WTC11 (cell line): ENCODE data around the gene ZNF710. TPM values are rescaled to one million over a fixed set of nuclear protein-coding genes. Genes with fewer than 3 reads are reported as not detected.

Source experiments
- ATAC-seq: fragments of 200-7000 bp; cut with Tn5 transposase; 2 replicates; pipeline ENCODE4 v1.10.0; 2021; ENCODE audit warnings: mild to moderate bottlenecking, moderate library complexity
- CTCF ChIA-PET: fragments of 300-600 bp; sonication (Branson Sonifier 250); formaldehyde crosslinking; loops from one replicate; lab custom pipeline; 2021; ENCODE audit warnings: antibody characterized with exemption; lab: Charles Lee
- POLR2A ChIA-PET: fragments of 350-600 bp; sonication (Branson Sonifier 250); formaldehyde crosslinking; loops from one replicate; lab custom pipeline; 2021; ENCODE audit warnings: antibody characterized with exemption; lab: Charles Lee
- DNase-seq: peaks from one replicate; pipeline ENCODE4 v3.0.0; 2021; ENCODE audit warnings: low spot score
- H3K27ac Mint-ChIP-seq: 2 replicates; pipeline ENCODE4 v1.8.0; 2021; ENCODE audit warnings: mixed read lengths
- H3K27me3 Mint-ChIP-seq: 2 replicates; pipeline ENCODE4 v1.8.0; 2021; ENCODE audit warnings: low read depth, mild to moderate bottlenecking, moderate library complexity, mixed read lengths
- H3K36me3 Mint-ChIP-seq: 2 replicates; pipeline ENCODE4 v1.8.0; 2021; ENCODE audit warnings: mixed read lengths
- H3K4me1 Mint-ChIP-seq: 2 replicates; pipeline ENCODE4 v1.8.0; 2022; ENCODE audit warnings: mixed read lengths
- H3K4me3 Mint-ChIP-seq: 2 replicates; pipeline ENCODE4 v1.8.0; 2021; ENCODE audit warnings: mild to moderate bottlenecking, moderate library complexity, mixed read lengths
- H3K9me3 Mint-ChIP-seq: 2 replicates; pipeline ENCODE4 v1.8.0; 2021; ENCODE audit warnings: mixed read lengths
- AFF4 ChIP-seq: sonication (generic); formaldehyde crosslinking; IDR thresholded peaks from 2 replicates; pipeline ENCODE4 v1.8.1; 2023; ENCODE audit warnings: mild to moderate bottlenecking, missing genetic modification reagents, borderline replicate concordance
- ATF1 ChIP-seq: sonication (generic); formaldehyde crosslinking; IDR thresholded peaks from 2 replicates; pipeline ENCODE4 v1.8.1; 2023; ENCODE audit warnings: mild to moderate bottlenecking, moderate library complexity, missing genetic modification reagents
- CBFB ChIP-seq: sonication (generic); formaldehyde crosslinking; IDR thresholded peaks from 2 replicates; pipeline ENCODE4 v1.8.1; 2022; ENCODE audit warnings: mild to moderate bottlenecking, low read depth, missing genetic modification reagents
- CREM ChIP-seq: sonication (generic); formaldehyde crosslinking; IDR thresholded peaks from 2 replicates; pipeline ENCODE4 v1.8.1; 2022; ENCODE audit warnings: mild to moderate bottlenecking, missing genetic modification reagents, moderate library complexity
- E2F1 ChIP-seq: sonication (generic); formaldehyde crosslinking; IDR thresholded peaks from 2 replicates; pipeline ENCODE4 v1.8.0; 2022; ENCODE audit warnings: mild to moderate bottlenecking, missing genetic modification reagents
- EMX1 ChIP-seq: fragments of 250-450 bp; sonication (Bioruptor Pico); IDR thresholded peaks from 2 replicates; pipeline ENCODE4 v1.8.0; 2021; ENCODE audit warnings: mild to moderate bottlenecking
- ERG ChIP-seq: fragments of 250-450 bp; sonication (Bioruptor Pico); IDR thresholded peaks from 2 replicates; pipeline ENCODE4 v1.8.0; 2021; ENCODE audit warnings: mild to moderate bottlenecking
- ETV6 ChIP-seq: sonication (generic); formaldehyde crosslinking; IDR thresholded peaks from 2 replicates; pipeline ENCODE4 v1.8.1; 2022; ENCODE audit warnings: mild to moderate bottlenecking, missing genetic modification reagents
- FOXP4 ChIP-seq: sonication (generic); formaldehyde crosslinking; IDR thresholded peaks from 2 replicates; pipeline ENCODE4 v1.8.0; 2022; ENCODE audit warnings: mild to moderate bottlenecking, missing genetic modification reagents
- GABPB1 ChIP-seq: sonication (generic); formaldehyde crosslinking; IDR thresholded peaks from 2 replicates; pipeline ENCODE4 v1.8.1; 2023; ENCODE audit warnings: mild to moderate bottlenecking, missing genetic modification reagents
- HMGA2 ChIP-seq: fragments of 250-450 bp; sonication (Bioruptor Pico); IDR thresholded peaks from 2 replicates; pipeline ENCODE4 v1.4.0; 2021; ENCODE audit warnings: mild to moderate bottlenecking, moderate library complexity
- IRF2 ChIP-seq: sonication (generic); formaldehyde crosslinking; IDR thresholded peaks from 2 replicates; pipeline ENCODE4 v1.8.0; 2022; ENCODE audit warnings: low read depth, missing genetic modification reagents, borderline replicate concordance
- KAT7 ChIP-seq: sonication (generic); formaldehyde crosslinking; IDR thresholded peaks from 2 replicates; pipeline ENCODE4 v1.8.1; 2023; ENCODE audit warnings: missing genetic modification reagents, mild to moderate bottlenecking, borderline replicate concordance
- NFATC4 ChIP-seq: fragments of 250-450 bp; sonication (Bioruptor Pico); IDR thresholded peaks from 2 replicates; pipeline ENCODE4 v1.9.0; 2021; ENCODE audit warnings: mild to moderate bottlenecking
- NR2C2 ChIP-seq: sonication (generic); formaldehyde crosslinking; IDR thresholded peaks from 2 replicates; pipeline ENCODE4 v1.8.0; 2022; ENCODE audit warnings: mild to moderate bottlenecking, missing genetic modification reagents
- PREB ChIP-seq: sonication (generic); formaldehyde crosslinking; IDR thresholded peaks from 2 replicates; pipeline ENCODE4 v1.8.1; 2022; ENCODE audit warnings: mild to moderate bottlenecking, missing genetic modification reagents, moderate library complexity, borderline replicate concordance
- PRRX2 ChIP-seq: fragments of 250-450 bp; sonication (Bioruptor Pico); IDR thresholded peaks from 2 replicates; pipeline ENCODE4 v1.8.0; 2021; ENCODE audit warnings: mild to moderate bottlenecking
- SMAD4 ChIP-seq: sonication (generic); formaldehyde crosslinking; IDR thresholded peaks from 2 replicates; pipeline ENCODE4 v1.8.0; 2022; ENCODE audit warnings: mild to moderate bottlenecking, missing genetic modification reagents
- ZNF121 ChIP-seq: sonication (generic); formaldehyde crosslinking; IDR thresholded peaks from 2 replicates; pipeline ENCODE4 v1.8.0; 2023; ENCODE audit warnings: missing genetic modification reagents
- ZNF263 ChIP-seq: sonication (generic); formaldehyde crosslinking; IDR thresholded peaks from 2 replicates; pipeline ENCODE4 v1.8.1; 2022; ENCODE audit warnings: low read depth, mild to moderate bottlenecking, moderate library complexity, missing genetic modification reagents
- ZNF317 ChIP-seq: sonication (generic); formaldehyde crosslinking; IDR thresholded peaks from 2 replicates; pipeline ENCODE4 v1.8.1; 2023; ENCODE audit warnings: low read depth, mild to moderate bottlenecking, moderate library complexity, missing genetic modification reagents, borderline replicate concordance
- ZNF423 ChIP-seq: fragments of 250-450 bp; sonication (Bioruptor Pico); IDR thresholded peaks from 2 replicates; pipeline ENCODE4 v2.1.2; 2022; ENCODE audit warnings: mild to moderate bottlenecking, moderate library complexity
- ZNF512 ChIP-seq: sonication (generic); formaldehyde crosslinking; IDR thresholded peaks from 2 replicates; pipeline ENCODE4 v1.8.1; 2022; ENCODE audit warnings: missing genetic modification reagents, borderline replicate concordance
- total RNA-seq: library from RNA; stranded (reverse); gene quantifications from 3 replicates; pipeline ENCODE4 v1.2.3, GENCODE V29; 2021
- TF ChIP-seq, protein P1 (sequence below): sonication (generic); formaldehyde crosslinking; IDR thresholded peaks from 2 replicates; pipeline ENCODE4 v1.8.1; 2022; ENCODE audit warnings: low read depth, missing genetic modification reagents, borderline replicate concordance

The ZNF710 gene
- total RNA-seq, 1 experiment from 2014 or later = 25.9 TPM

DNA sequence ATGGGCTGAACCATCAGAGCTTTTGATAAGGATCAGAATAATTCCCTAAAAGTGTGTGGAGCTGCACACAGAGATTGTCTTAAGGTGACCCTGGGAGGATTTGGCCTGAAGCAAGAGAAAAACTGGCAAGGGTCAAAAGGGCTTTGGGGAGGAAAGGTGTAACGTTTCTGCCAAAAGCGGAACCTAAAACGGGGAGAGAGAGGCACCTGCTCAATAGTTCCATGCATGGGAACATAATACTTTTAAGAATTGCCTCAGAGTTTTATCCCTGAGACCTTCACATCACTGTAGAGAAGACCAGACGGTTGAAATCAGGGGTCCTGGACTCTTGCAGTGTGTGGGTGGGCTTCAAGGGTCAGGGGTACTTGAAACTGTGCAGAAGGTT, 5.9 kb downstream of the ZNF710 start (continued):
- TF ChIP-seq, protein P1, sequence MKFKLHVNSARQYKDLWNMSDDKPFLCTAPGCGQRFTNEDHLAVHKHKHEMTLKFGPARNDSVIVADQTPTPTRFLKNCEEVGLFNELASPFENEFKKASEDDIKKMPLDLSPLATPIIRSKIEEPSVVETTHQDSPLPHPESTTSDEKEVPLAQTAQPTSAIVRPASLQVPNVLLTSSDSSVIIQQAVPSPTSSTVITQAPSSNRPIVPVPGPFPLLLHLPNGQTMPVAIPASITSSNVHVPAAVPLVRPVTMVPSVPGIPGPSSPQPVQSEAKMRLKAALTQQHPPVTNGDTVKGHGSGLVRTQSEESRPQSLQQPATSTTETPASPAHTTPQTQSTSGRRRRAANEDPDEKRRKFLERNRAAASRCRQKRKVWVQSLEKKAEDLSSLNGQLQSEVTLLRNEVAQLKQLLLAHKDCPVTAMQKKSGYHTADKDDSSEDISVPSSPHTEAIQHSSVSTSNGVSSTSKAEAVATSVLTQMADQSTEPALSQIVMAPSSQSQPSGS = no peak
- TF ChIP-seq FOXP4 (CRISPR knock-in tag) (no peak), ZNF512 (CRISPR knock-in tag) (no peak), PREB (CRISPR knock-in tag) (no peak), ZNF121 (no peak), ATF1 (CRISPR knock-in tag) (no peak), KAT7 (CRISPR knock-in tag) (no peak), GABPB1 (CRISPR knock-in tag) (no peak), ETV6 (CRISPR knock-in tag) (no peak), NR2C2 (CRISPR knock-in tag) (no peak), IRF2 (CRISPR knock-in tag) (no peak), E2F1 (CRISPR knock-in tag) (no peak), CREM (no peak), AFF4 (CRISPR knock-in tag) (no peak), ZNF317 (CRISPR knock-in tag) (no peak), PRRX2 (CRISPR knock-in tag) (no peak)

GRCh38 chr15:90008607-90009006, 7.5 kb downstream of the ZNF710 start:
- POLR2A ChIA-PET = interaction anchor here (0.6 kb wide), 1 partner anchor 91 kb away, joined by 6 read pairs; no protein-coding TSS in a partner anchor
- CTCF ChIA-PET = no interaction called here
- H3K27ac Mint-ChIP-seq = no peak overlapping the region
- peaks cover 40% of the 10 kb centered on the region for H3K4me1 Mint-ChIP-seq
- H3K36me3 Mint-ChIP-seq = peaks cover 19% of the 10 kb centered on the region
- no peak overlapping the region for H3K4me3 Mint-ChIP-seq
- ATAC-seq (no peak), DNase-seq (no peak)
- H3K9me3 Mint-ChIP-seq = peaks cover 14% of the 10 kb centered on the region
- peaks cover 5% of the 10 kb centered on the region for H3K27me3 Mint-ChIP-seq
- TF ChIP-seq PRRX2 (CRISPR knock-in tag) = no peak
- no peak for TF ChIP-seq HMGA2 (CRISPR knock-in tag)
- TF ChIP-seq ERG (CRISPR knock-in tag) = no peak
- no peak for TF ChIP-seq CBFB
- no peak for TF ChIP-seq ZNF263 (CRISPR knock-in tag)
- no peak for TF ChIP-seq ZNF423 (CRISPR knock-in tag)
- TF ChIP-seq SMAD4 = no peak
- TF ChIP-seq NFATC4 (CRISPR knock-in tag) = no peak
- no peak for TF ChIP-seq EMX1 (CRISPR knock-in tag)
